Measurements from ENCODE around the gene DTX4. TPM values are rescaled to one million over a fixed set of nuclear protein-coding genes. Genes with fewer than 3 reads are reported as not detected.
A peak's percentile ranks its signal among the peaks of the same experiment; 100 is the strongest.

The DTX4 gene
- total RNA-seq, 4 donors from 2014 or later, result 0.15 to 0.91 (median 0.47) TPM

GRCh38 chr11:59152312-59152951, 19.5 kb upstream of the DTX4 start:
- ATAC-seq, result no peak
- intact Hi-C loops (cut with DNase I; ENCODE audit: low total_unique reads), result loop anchor here (10.0 kb wide), 1 partner anchor 498 kb away; no protein-coding TSS in a partner anchor
- Histone ChIP-seq H3K27ac (no peak overlapping the region), H3K4me3 (no peak overlapping the region), H3K36me3 (no peaks in the 10 kb centered on the region), H3K9me3 (no peaks in the 10 kb centered on the region), H3K4me1 (no peaks in the 10 kb centered on the region), H3K27me3 (no peaks in the 10 kb centered on the region)
- TF ChIP-seq POLR2A (IDR thresholded peaks at IDR 0.05), result no peak
- TF ChIP-seq, protein P1, sequence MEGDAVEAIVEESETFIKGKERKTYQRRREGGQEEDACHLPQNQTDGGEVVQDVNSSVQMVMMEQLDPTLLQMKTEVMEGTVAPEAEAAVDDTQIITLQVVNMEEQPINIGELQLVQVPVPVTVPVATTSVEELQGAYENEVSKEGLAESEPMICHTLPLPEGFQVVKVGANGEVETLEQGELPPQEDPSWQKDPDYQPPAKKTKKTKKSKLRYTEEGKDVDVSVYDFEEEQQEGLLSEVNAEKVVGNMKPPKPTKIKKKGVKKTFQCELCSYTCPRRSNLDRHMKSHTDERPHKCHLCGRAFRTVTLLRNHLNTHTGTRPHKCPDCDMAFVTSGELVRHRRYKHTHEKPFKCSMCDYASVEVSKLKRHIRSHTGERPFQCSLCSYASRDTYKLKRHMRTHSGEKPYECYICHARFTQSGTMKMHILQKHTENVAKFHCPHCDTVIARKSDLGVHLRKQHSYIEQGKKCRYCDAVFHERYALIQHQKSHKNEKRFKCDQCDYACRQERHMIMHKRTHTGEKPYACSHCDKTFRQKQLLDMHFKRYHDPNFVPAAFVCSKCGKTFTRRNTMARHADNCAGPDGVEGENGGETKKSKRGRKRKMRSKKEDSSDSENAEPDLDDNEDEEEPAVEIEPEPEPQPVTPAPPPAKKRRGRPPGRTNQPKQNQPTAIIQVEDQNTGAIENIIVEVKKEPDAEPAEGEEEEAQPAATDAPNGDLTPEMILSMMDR (IDR thresholded peaks at IDR 0.05 in 4 of 5, conservative IDR thresholded peaks at IDR 0.05 in 1 of 5), result no peak
- DNase-seq, result no peak
- in situ Hi-C loops (cut with MboI; ENCODE audit: low sequenced_read_pairs in 4 of 4), result loop anchor here in 3 of 4 donors (10.0 to 25.0 kb wide), 3 partner anchors 48 to 490 kb away; partner anchors contain the start of gene FAM111B (in 1 of the 3)

GRCh38 chr11:59154610-59155009, 17.3 kb upstream of the DTX4 start:
- DNase-seq (no peak), ATAC-seq (no peak)
- TF ChIP-seq, protein P1 (IDR thresholded peaks at IDR 0.05 in 4 of 5, conservative IDR thresholded peaks at IDR 0.05 in 1 of 5), result no peak
- TF ChIP-seq POLR2A (IDR thresholded peaks at IDR 0.05), result no peak
- Histone ChIP-seq H3K27ac (no peak overlapping the region), H3K4me1 (no peaks in the 10 kb centered on the region), H3K27me3 (no peaks in the 10 kb centered on the region), H3K4me3 (no peak overlapping the region), H3K36me3 (no peaks in the 10 kb centered on the region), H3K9me3 (no peaks in the 10 kb centered on the region)
- in situ Hi-C loops (cut with MboI; ENCODE audit: low sequenced_read_pairs in 4 of 4) (loop anchor here in 3 of 4 donors (10.0 to 25.0 kb wide), 3 partner anchors 50 to 492 kb away; partner anchors contain the start of gene FAM111B (in 1 of the 3)), intact Hi-C loops (cut with DNase I; ENCODE audit: low total_unique reads) (loop anchor here (10.0 kb wide), 1 partner anchor 500 kb away; no protein-coding TSS in a partner anchor)

- ATAC-seq, result no peak
- peaks cover 0 to 2% (median 0%) of the 10 kb centered on the region in 3 donors for H3K27me3 ChIP-seq
- H3K4me1 ChIP-seq, result no peaks in the 10 kb centered on the region
- intact Hi-C loops (cut with DNase I; ENCODE audit: low total_unique reads), result loop anchor here (10.0 kb wide), 1 partner anchor 503 kb away; no protein-coding TSS in a partner anchor
- in situ Hi-C loops (cut with MboI; ENCODE audit: low sequenced_read_pairs in 4 of 4), result loop anchor here in 3 of 4 donors (10.0 to 25.0 kb wide), 3 partner anchors 53 to 495 kb away; partner anchors contain the start of gene FAM111B (in 1 of the 3)
- no peak for TF ChIP-seq POLR2A (IDR thresholded peaks at IDR 0.05)
- TF ChIP-seq, protein P1 (IDR thresholded peaks at IDR 0.05 in 4 of 5, conservative IDR thresholded peaks at IDR 0.05 in 1 of 5), result no peak
- no peak overlapping the region for H3K27ac ChIP-seq
- no peak overlapping the region for H3K4me3 ChIP-seq
- H3K9me3 ChIP-seq, result no peaks in the 10 kb centered on the region
- no peak for DNase-seq
- H3K36me3 ChIP-seq, result no peaks in the 10 kb centered on the region
Observed at GRCh38 chr11:59157433-59157832, 14.5 kb upstream of the DTX4 start.

- in situ Hi-C loops (cut with MboI; ENCODE audit: low sequenced_read_pairs in 4 of 4), result loop anchor here in 3 of 4 donors (10.0 to 25.0 kb wide), 3 partner anchors 54 to 496 kb away; partner anchors contain the start of gene FAM111B (in 1 of the 3)
- no peak for TF ChIP-seq POLR2A (IDR thresholded peaks at IDR 0.05)
- TF ChIP-seq, protein P1 (IDR thresholded peaks at IDR 0.05 in 4 of 5, conservative IDR thresholded peaks at IDR 0.05 in 1 of 5), result peak; percentile 51 to 73 (median 62)
- DNase-seq, result peak; percentile 18 to 20
Observed at GRCh38 chr11:59158206-59159068, 13.5 kb upstream of the DTX4 start.

More at GRCh38 chr11:59158206-59159068, 13.5 kb upstream of the DTX4 start:
- Histone ChIP-seq H3K4me3 (no peak overlapping the region), H3K27ac (no peak overlapping the region), H3K9me3 (no peaks in the 10 kb centered on the region), H3K27me3 (peaks cover 0 to 2% (median 0%) of the 10 kb centered on the region in 3 donors), H3K4me1 (no peaks in the 10 kb centered on the region), H3K36me3 (no peaks in the 10 kb centered on the region)
- ATAC-seq, result peak; percentile 73 to 85
- intact Hi-C loops (cut with DNase I; ENCODE audit: low total_unique reads), result loop anchor here (10.0 kb wide), 1 partner anchor 504 kb away; no protein-coding TSS in a partner anchor
